Calu3 (cell line): ENCODE measurements around the gene PRMT1. TPM values are rescaled to one million over a fixed set of nuclear protein-coding genes. Genes with fewer than 3 reads are reported as not detected.

Source experiments
- BruUV-seq: library from RNA; stranded (reverse); fragments of 400-500 nt; replicated peaks from 2 replicates; lab custom pipeline; 2021; lab: Mats Ljungman, UMichigan
- CTCF ChIA-PET: fragments of 300-600 bp; sonication (Branson Sonifier 250); formaldehyde crosslinking; loops from one replicate; lab custom pipeline; 2022; ENCODE audit warnings: antibody characterized with exemption; lab: Charles Lee
- DNase-seq: peaks from one replicate; pipeline ENCODE4 v3.0.0; 2022
- H3K27ac Mint-ChIP-seq: one replicate; pipeline ENCODE4 v1.8.0; 2022; ENCODE audit warnings: mixed read lengths; ENCODE audit not compliant: unreplicated experiment
- H3K27me3 Mint-ChIP-seq: one replicate; pipeline ENCODE4 v1.8.0; 2022; ENCODE audit warnings: mixed read lengths; ENCODE audit not compliant: unreplicated experiment
- H3K36me3 Mint-ChIP-seq: one replicate; pipeline ENCODE4 v1.8.0; 2022; ENCODE audit warnings: mild to moderate bottlenecking, moderate library complexity, mixed read lengths; ENCODE audit not compliant: insufficient read depth, unreplicated experiment
- H3K4me1 Mint-ChIP-seq: one replicate; pipeline ENCODE4 v1.8.0; 2022; ENCODE audit warnings: mild to moderate bottlenecking, low read depth, mixed read lengths; ENCODE audit not compliant: unreplicated experiment
- H3K4me3 Mint-ChIP-seq: one replicate; pipeline ENCODE4 v1.8.0; 2022; ENCODE audit warnings: mild to moderate bottlenecking, low read depth, moderate library complexity, mixed read lengths; ENCODE audit not compliant: unreplicated experiment
- H3K9me3 Mint-ChIP-seq: one replicate; pipeline ENCODE4 v1.8.0; 2022; ENCODE audit warnings: low read depth, mixed read lengths; ENCODE audit not compliant: unreplicated experiment
- intact Hi-C: fragments of 100-400 bp; cut with micrococcal nuclease; formaldehyde crosslinking; loops from one replicate; pipeline ENCODE4 v1.10.0; 2022; ENCODE audit not compliant: unreplicated experiment
- total RNA-seq: library from RNA; stranded (reverse); gene quantifications from 2 replicates; pipeline ENCODE4 v1.2.3, GENCODE V29; 2022
- TF ChIP-seq, protein P1 (sequence below): fragments of 200-600 bp; IDR thresholded peaks from one replicate; pipeline ENCODE4 v1.8.0; 2022; ENCODE audit warnings: antibody characterized with exemption; ENCODE audit not compliant: unreplicated experiment

The PRMT1 gene
- total RNA-seq, 1 experiment from 2014 or later, result 369 TPM

DNA sequence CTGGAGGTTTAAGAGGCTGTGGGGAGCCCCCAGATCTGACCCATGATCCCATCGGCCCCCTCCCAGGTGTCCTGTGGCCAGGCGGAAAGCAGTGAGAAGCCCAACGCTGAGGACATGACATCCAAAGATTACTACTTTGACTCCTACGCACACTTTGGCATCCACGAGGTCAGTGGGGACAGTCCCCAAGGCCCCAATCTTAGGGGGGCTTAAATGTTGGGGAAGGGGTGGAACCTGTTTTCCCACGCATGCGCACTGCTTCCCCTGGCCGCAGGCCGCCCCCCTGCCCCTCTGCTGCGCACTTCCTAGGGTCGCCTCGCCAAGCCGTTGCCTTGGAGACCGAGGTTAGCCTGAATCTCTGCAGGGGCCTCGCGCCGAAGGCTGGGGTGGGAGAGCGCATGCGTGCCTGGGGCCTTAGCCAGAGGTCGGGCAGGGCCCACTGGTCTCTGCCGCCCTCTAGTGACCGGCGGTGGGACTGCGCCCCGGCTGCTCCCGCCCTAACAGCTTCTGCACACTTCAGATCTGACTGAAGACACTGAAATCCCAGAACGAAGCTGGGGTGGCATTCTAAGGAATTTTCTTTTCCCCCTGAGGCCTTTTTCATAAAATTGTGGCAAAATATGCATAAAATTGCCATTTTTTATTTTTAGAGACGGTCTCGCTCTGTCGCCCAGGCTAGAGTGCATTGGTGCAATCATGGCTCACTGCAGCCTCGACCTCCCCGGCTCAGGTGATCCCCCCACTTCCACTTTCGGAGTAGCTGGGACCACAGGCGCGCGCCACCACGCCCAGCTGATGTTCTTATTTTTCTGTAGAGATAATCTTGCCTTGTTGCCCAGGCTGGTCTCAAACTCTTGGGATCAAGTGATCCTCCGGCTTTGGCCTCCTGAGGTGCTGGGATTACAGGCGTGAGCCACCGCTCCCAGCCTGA lies 3.6 kb downstream of the PRMT1 start:
- DNase-seq, result peak; percentile 97
- Mint-ChIP-seq H3K4me3 (peak overlapping the region; percentile 89), H3K36me3 (peaks cover 92% of the 10 kb centered on the region), H3K4me1 (peaks cover 19% of the 10 kb centered on the region), H3K27ac (peak overlapping the region; percentile 42), H3K27me3 (no peaks in the 10 kb centered on the region), H3K9me3 (no peaks in the 10 kb centered on the region)
- CTCF ChIA-PET, result interaction anchor here (0.5 to 1.0 kb wide), 6 partner anchors 17 to 230 kb away, joined by 3 to 5 read pairs (median 4); partner anchors contain the start of genes NOSIP, RRAS and SCAF1
- TF ChIP-seq, protein P1, sequence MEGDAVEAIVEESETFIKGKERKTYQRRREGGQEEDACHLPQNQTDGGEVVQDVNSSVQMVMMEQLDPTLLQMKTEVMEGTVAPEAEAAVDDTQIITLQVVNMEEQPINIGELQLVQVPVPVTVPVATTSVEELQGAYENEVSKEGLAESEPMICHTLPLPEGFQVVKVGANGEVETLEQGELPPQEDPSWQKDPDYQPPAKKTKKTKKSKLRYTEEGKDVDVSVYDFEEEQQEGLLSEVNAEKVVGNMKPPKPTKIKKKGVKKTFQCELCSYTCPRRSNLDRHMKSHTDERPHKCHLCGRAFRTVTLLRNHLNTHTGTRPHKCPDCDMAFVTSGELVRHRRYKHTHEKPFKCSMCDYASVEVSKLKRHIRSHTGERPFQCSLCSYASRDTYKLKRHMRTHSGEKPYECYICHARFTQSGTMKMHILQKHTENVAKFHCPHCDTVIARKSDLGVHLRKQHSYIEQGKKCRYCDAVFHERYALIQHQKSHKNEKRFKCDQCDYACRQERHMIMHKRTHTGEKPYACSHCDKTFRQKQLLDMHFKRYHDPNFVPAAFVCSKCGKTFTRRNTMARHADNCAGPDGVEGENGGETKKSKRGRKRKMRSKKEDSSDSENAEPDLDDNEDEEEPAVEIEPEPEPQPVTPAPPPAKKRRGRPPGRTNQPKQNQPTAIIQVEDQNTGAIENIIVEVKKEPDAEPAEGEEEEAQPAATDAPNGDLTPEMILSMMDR, result peak; percentile 96
- intact Hi-C loops, result loop anchor here (5.0 kb wide), 1 partner anchor 108 kb away; no protein-coding TSS in a partner anchor
- BruUV-seq, result no TSS peak

DNA sequence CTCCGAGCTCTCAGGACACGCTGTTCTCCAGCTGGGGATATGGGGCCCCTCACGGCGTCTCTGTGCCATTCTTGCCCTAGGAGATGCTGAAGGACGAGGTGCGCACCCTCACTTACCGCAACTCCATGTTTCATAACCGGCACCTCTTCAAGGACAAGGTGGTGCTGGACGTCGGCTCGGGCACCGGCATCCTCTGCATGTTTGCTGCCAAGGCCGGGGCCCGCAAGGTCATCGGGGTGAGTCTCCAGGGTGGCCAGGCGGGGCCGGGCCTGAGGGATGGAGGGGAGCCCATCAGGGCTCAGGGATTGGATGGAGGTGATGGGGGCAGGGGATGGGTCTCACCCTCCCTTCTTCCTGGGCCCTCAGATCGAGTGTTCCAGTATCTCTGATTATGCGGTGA lies 4.8 kb downstream of the PRMT1 start:
- no peak overlapping the region for H3K4me3 Mint-ChIP-seq
- TF ChIP-seq, protein P1, result no peak
- BruUV-seq, result no TSS peak
- no peaks in the 10 kb centered on the region for H3K27me3 Mint-ChIP-seq
- no peaks in the 10 kb centered on the region for H3K9me3 Mint-ChIP-seq
- DNase-seq, result no peak
- H3K27ac Mint-ChIP-seq, result no peak overlapping the region
- intact Hi-C loops, result loop anchor here (5.0 kb wide), 1 partner anchor 110 kb away; no protein-coding TSS in a partner anchor
- CTCF ChIA-PET, result no interaction called here
- H3K36me3 Mint-ChIP-seq, result peaks cover 89% of the 10 kb centered on the region
- peaks cover 19% of the 10 kb centered on the region for H3K4me1 Mint-ChIP-seq

GRCh38 chr19:49682274-49682673 lies 5.2 kb downstream of the PRMT1 start:
- no peak for DNase-seq
- BruUV-seq, result no TSS peak
- intact Hi-C loops, result loop anchor here (5.0 kb wide), 1 partner anchor 110 kb away; no protein-coding TSS in a partner anchor
- peaks cover 89% of the 10 kb centered on the region for H3K36me3 Mint-ChIP-seq
- TF ChIP-seq, protein P1, result no peak
- peaks cover 19% of the 10 kb centered on the region for H3K4me1 Mint-ChIP-seq
- no peak overlapping the region for H3K27ac Mint-ChIP-seq
- H3K9me3 Mint-ChIP-seq, result no peaks in the 10 kb centered on the region
- CTCF ChIA-PET, result no interaction called here
- no peaks in the 10 kb centered on the region for H3K27me3 Mint-ChIP-seq
- H3K4me3 Mint-ChIP-seq, result no peak overlapping the region

DNA sequence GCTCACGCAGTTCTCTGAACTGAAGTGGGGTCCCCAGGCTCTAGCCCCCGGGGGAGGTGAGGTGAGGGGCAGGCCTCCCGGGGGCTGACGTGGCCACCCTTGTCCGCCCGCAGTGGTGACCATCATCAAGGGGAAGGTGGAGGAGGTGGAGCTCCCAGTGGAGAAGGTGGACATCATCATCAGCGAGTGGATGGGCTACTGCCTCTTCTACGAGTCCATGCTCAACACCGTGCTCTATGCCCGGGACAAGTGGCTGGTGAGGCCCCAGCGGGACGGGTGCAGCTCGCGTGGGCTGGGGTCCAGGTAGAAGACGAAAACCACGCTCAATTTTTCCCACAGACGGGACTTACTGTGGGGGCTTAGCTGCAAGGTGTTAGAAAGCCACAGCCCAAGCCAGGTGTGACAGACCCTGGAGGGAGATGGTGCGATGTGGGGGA lies 6.8 kb downstream of the PRMT1 start:
- Mint-ChIP-seq H3K9me3 (no peaks in the 10 kb centered on the region), H3K4me3 (no peak overlapping the region)

More for the DNA sequence above, 6.8 kb downstream of the PRMT1 start:
- CTCF ChIA-PET, result interaction anchor here (0.7 kb wide), 1 partner anchor 9 kb away, joined by 3 read pairs; no protein-coding TSS in a partner anchor
- no peaks in the 10 kb centered on the region for H3K27me3 Mint-ChIP-seq
- peaks cover 89% of the 10 kb centered on the region for H3K36me3 Mint-ChIP-seq
- BruUV-seq, result no TSS peak
- peaks cover 11% of the 10 kb centered on the region for H3K4me1 Mint-ChIP-seq
- intact Hi-C loops, result loop anchor here (5.0 kb wide), 1 partner anchor 112 kb away; no protein-coding TSS in a partner anchor
- no peak for DNase-seq
- TF ChIP-seq, protein P1, result no peak
- peak overlapping the region; percentile 67 for H3K27ac Mint-ChIP-seq
